ENCODE measurements around the gene CALN1. TPM values are rescaled to one million over a fixed set of nuclear protein-coding genes. Genes with fewer than 3 reads are reported as not detected.

Gene CALN1
- total and polyA plus RNA-seq, 12 donors, result not detected

GRCh38 chr7:71962636-71963035 lies 449.5 kb downstream of the CALN1 start:
- 85 to 92% methylated on average over 3 of the region's 3 CpGs for WGBS, 2 donors
- no peak overlapping the region for H3K4me3 ChIP-seq
- no peaks in the 10 kb centered on the region for H3K36me3 ChIP-seq
- intact Hi-C loops (cut with DNase I), result no loop called here
- TF ChIP-seq CTCF (IDR thresholded peaks at IDR 0.05), result no peak
- peaks cover 0 to 8% (median 0%) of the 10 kb centered on the region in 7 donors for H3K27me3 ChIP-seq
- H3K27ac ChIP-seq, result no peak overlapping the region
- DNase-seq (no peak), ATAC-seq (no peak)
- H3K9me3 ChIP-seq, result no peaks in the 10 kb centered on the region
- no peaks in the 10 kb centered on the region for H3K4me1 ChIP-seq

- H3K27me3 ChIP-seq, result peaks cover 0 to 9% (median 0%) of the 10 kb centered on the region in 7 donors
- H3K4me1 ChIP-seq, result no peaks in the 10 kb centered on the region
- ATAC-seq (no peak), DNase-seq (no peak)
- H3K4me3 ChIP-seq, result no peak overlapping the region
- H3K27ac ChIP-seq, result no peak overlapping the region
- intact Hi-C loops (cut with DNase I), result no loop called here
- H3K36me3 ChIP-seq, result no peaks in the 10 kb centered on the region
- H3K9me3 ChIP-seq, result no peaks in the 10 kb centered on the region
- no peak for TF ChIP-seq CTCF (IDR thresholded peaks at IDR 0.05)
- 80 to 88% methylated on average over 4 of the region's 4 CpGs for WGBS, 2 donors
These were observed 450.9 kb downstream of the CALN1 start for GRCh38 chr7:71961283-71961682.

GRCh38 chr7:71942115-71942514 lies 470.0 kb downstream of the CALN1 start:
- no peaks in the 10 kb centered on the region for H3K9me3 ChIP-seq
- H3K27ac ChIP-seq, result no peak overlapping the region
- 91 to 94% methylated on average over 17 of the region's 17 CpGs for WGBS, 2 donors
- DNase-seq (no peak), ATAC-seq (no peak)
- intact Hi-C loops (cut with DNase I), result no loop called here
- no peaks in the 10 kb centered on the region for H3K36me3 ChIP-seq
- H3K4me3 ChIP-seq, result no peak overlapping the region
- no peaks in the 10 kb centered on the region for H3K27me3 ChIP-seq
- TF ChIP-seq CTCF (IDR thresholded peaks at IDR 0.05), result no peak
- no peaks in the 10 kb centered on the region for H3K4me1 ChIP-seq

- no peaks in the 10 kb centered on the region for H3K36me3 ChIP-seq
- WGBS, 2 donors, result 64 to 65% methylated on average over 4 of the region's 4 CpGs
- DNase-seq (no peak), ATAC-seq (no peak)
- H3K9me3 ChIP-seq, result peaks cover 0 to 13% (median 0%) of the 10 kb centered on the region in 11 donors
- no peak overlapping the region for H3K27ac ChIP-seq
- no peak for TF ChIP-seq CTCF (IDR thresholded peaks at IDR 0.05)
- intact Hi-C loops (cut with DNase I), result no loop called here
- H3K4me1 ChIP-seq, result no peaks in the 10 kb centered on the region
- no peaks in the 10 kb centered on the region for H3K27me3 ChIP-seq
- no peak overlapping the region for H3K4me3 ChIP-seq
These were observed 474.2 kb downstream of the CALN1 start for GRCh38 chr7:71937840-71938371.

Measured in heart right ventricle (tissue), 16 donors.